GM18858 (cell line): ENCODE results near the gene CXCL12.

Experiments used
- ATAC-seq: cut with Tn5 transposase; IDR thresholded peaks from one replicate; pipeline ENCODE4 v1.9.1; 2021; ENCODE audit not compliant: unreplicated experiment

CXCL12 gene

GRCh38 chr10:44385026-44385695 is at the start of gene CXCL12:
Gene CXCL12 (minus strand): TSS chr10:44385097. CDS start chr10:44385005, 92 bp downstream.
- ATAC-seq: no peak

- no peak for ATAC-seq
Observed at GRCh38 chr10:44427479-44427878, 42.6 kb upstream of the CXCL12 start.

GRCh38 chr10:44427037-44427436 is 42.1 kb upstream of the CXCL12 start:
- no peak for ATAC-seq

- no peak for ATAC-seq
Observed at GRCh38 chr10:44426247-44427034, 41.5 kb upstream of the CXCL12 start.

- ATAC-seq: no peak
Observed at GRCh38 chr10:44425466-44425865, 40.6 kb upstream of the CXCL12 start.

- no peak for ATAC-seq
Observed at GRCh38 chr10:44424957-44425356, 40.1 kb upstream of the CXCL12 start.

- no peak for ATAC-seq
Observed at GRCh38 chr10:44424298-44424697, 39.4 kb upstream of the CXCL12 start.

GRCh38 chr10:44422570-44423101 is 37.7 kb upstream of the CXCL12 start:
- no peak for ATAC-seq

- no peak for ATAC-seq
Observed at GRCh38 chr10:44422153-44422552, 37.3 kb upstream of the CXCL12 start.

- ATAC-seq: no peak
Observed at GRCh38 chr10:44419790-44420549, 35.1 kb upstream of the CXCL12 start.

- ATAC-seq: no peak
Observed at GRCh38 chr10:44418637-44419036, 33.7 kb upstream of the CXCL12 start.

- no peak for ATAC-seq
Observed at GRCh38 chr10:44417761-44418160, 32.9 kb upstream of the CXCL12 start.

GRCh38 chr10:44416936-44417335 is 32.0 kb upstream of the CXCL12 start:
- ATAC-seq: no peak

- ATAC-seq: no peak
Observed at GRCh38 chr10:44416021-44416771, 31.3 kb upstream of the CXCL12 start.

GRCh38 chr10:44415121-44415520 is 30.2 kb upstream of the CXCL12 start:
- no peak for ATAC-seq

- ATAC-seq: no peak
Observed at GRCh38 chr10:44413416-44413815, 28.5 kb upstream of the CXCL12 start.

- ATAC-seq: no peak
Observed at GRCh38 chr10:44411251-44411650, 26.4 kb upstream of the CXCL12 start.

- no peak for ATAC-seq
Observed at GRCh38 chr10:44404741-44405437, 20.0 kb upstream of the CXCL12 start.

GRCh38 chr10:44402465-44403195 is 17.7 kb upstream of the CXCL12 start:
- no peak for ATAC-seq
